ENCODE measurements around the gene TOP2B.

TOP2B gene

GRCh38 chr3:25674670-25675069 is 10.0 kb upstream of the TOP2B start:
- no peak for DNase-seq

DNA sequence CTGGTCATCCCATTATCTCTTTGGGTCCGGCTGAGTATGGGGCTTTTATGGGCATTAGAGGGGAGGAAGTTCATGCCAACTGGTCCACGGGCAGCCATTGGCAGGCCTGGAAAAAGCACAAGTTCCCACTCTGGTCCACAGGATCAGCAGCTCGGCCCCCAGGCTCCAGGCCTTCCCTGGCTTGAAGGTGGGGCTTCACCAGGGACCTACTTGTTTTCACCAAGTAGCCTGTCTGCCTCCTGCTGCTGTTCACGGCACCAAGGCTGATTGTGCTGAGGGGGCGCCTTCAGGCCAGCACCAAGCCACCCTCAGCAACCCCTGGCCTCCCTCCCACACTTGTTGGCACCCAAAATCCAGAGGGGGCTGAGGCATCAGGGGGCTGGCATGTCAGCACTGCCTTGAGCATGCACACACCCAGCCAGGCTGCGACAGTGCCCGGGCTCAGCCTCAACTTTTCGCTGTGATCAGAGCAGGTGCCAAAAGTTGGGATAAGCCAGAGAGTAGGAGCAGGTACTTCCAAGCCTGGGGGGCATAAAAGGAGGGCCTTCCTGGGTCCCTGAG is 9.1 kb upstream of the TOP2B start:
- DNase-seq = no peak

- no peak for DNase-seq
These were observed 891 bp upstream of the TOP2B start for GRCh38 chr3:25665315-25666280.

DNA sequence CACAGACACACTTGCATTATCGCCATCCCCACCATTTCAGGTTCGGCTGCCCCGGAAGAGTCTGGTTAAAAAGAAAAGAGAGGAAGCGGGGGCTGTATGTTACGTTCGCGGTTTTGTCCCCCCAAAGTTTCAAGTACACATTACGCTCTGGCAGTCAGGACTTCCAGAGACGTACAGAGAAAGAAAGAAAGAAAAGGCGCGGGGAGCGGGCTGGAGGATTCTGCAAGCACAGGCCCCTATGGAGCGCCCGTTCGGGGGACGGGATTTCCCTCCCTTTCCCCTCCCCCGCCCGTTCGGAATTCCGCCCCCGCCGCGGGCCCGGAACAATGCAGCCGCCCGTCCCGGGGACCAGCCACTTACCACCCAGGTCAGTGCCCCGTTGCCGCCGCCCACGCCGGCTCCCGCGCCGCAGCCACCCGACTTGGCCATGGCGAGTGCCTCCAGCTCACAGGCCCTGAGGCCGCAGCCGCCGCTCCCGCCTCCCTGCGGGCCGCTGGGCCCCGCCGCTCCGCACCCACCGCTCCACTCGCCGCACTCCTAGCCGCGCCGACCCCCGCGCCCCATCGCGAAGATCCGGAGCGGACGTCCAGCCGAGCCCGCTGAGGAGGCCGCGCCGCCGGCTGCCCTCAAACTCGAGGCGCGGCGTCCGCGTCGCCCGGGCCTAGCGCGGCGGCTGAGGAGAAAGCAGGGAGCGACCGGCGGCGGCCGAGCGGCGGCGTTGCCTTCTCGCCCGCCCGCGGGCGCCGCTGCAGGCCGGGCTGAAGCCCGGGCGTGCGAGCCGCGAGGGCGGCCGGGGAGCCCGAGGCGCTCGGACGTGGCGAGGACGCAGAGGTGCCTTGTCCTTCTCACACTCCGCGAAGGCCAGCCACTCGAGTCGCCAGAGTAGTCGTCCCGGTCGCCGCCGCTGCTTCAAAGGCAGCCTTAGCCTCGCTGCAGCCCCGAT is 567 bp downstream of the TOP2B start:
- DNase-seq = peak; percentile 51

DNA sequence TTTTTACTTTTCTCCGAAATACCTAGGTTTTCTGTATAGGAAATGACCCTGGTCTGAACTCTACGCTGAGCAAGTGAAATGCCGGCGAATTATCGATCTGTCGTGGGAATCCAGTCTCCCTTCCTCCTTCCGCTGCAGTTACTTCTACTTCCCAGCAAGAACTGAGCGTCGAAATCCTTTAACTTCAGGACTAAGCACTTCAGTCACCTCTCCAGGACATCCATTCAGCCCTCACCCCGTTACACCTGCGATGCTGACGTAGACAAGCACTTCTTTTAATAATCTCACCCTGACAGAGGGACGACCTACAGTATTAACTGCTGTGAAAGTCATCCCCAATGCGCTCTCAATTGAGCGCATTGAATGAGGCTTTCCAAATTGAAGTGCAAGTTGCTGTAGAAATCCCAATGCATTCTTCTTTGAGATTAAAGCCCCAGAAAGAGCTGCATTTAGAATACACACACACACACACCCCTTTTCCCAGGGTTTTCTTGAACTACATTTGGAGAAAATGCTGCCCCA is 1.3 kb downstream of the TOP2B start:
- peak; percentile 12 for DNase-seq

DNA sequence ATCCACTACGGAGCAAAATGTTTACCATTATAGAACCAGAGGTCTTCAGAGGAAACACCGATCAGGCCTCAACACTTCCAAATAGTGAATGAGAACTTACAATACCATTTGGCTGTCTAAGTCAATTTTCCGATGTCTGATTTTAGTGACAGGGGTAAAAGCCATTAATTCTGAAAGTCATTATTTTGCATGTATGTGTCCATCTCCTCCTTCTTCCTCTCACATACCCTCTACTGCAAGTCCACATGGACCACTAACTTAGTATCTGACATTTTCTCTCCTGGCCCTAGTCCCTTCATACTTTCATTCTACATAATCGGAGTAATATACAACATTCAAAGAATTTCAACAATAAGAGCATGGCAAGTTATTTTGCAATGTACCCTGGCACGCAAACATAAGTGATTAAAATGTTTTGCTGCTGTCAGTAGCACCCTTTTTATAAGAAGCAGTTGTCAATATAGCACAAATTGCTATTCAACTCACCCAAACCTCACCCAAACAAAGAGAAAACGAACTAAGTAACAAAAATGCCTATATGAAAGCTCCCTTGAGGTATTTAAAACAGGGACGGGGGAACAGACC is 1.9 kb downstream of the TOP2B start:
- no peak for DNase-seq

DNA sequence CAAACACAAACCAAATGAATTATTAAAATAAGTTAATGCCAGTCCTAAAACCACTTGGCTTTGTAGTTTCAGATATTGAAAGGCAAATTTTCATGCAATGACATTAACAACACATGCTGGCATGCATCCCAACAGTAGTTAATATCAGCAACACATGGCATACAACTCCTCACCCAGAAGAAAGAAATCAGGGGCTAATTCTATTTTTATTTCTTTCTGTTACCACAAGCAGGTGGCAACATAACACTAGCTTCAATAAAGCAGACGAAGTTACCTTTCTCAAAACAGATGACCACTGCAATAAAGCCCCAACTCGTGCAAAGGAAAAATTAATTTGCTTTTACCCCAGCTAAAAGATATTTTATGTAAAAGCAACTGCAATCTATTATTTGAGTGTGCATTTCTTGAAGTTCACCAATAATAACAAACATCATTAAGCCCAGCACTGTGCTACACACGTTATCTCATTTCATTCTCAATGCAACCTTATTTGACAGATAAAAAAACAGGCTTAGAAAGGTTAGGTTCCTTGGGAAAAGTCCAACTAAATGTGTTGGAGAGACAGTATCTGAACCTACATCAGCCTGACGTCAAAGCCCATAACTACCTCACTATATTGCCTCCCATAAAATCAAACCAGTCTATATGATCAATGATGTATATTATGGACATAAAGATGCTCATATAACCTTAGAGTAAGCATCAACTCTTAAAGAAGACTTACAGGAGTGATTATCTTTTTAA is 2.8 kb downstream of the TOP2B start:
- no peak for DNase-seq

GRCh38 chr3:25658836-25659235 is 5.9 kb downstream of the TOP2B start:
- no peak for DNase-seq

GRCh38 chr3:25657293-25657692 is 7.4 kb downstream of the TOP2B start:
- DNase-seq = no peak

DNA sequence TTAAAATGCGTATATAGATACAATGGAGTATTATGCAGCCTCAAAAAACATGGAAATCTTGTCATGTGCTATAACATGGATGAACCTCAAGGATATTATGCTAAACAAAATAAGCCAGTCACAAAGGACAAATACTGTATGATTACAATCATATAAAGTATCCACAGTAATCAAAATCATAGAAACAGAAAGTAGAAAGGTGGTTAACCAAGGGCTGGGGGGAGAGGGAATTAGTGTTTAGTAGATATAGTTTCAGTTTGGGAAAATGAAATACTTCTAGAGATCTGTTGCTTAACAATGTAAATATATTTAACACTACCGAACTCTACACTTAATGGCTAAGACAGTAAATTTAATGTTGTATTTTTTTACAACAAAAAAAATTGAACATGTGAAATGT is 9.0 kb downstream of the TOP2B start:
- no peak for DNase-seq

GRCh38 chr3:25654576-25654975 is 10.1 kb downstream of the TOP2B start:
- no peak for DNase-seq

GRCh38 chr3:25653322-25653721 is 11.4 kb downstream of the TOP2B start:
- no peak for DNase-seq

DNA sequence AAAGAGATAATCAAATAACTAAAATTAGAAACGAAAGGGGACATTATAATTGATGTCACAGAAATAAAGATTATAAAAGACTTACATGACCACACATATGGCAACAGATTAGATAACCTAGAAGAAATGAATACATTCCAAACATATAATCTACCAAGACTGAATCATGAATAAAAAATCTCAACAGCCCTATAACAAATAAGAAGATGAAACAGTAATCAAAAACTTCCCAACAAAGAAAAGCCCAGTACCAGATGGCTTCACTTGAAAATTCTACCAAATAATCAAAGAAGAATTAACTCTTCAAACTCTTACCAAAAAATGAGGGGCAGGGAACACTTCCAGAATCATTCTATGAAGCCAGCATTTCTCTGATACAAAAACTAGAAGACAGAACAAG is 11.8 kb downstream of the TOP2B start:
- no peak for DNase-seq

DNA sequence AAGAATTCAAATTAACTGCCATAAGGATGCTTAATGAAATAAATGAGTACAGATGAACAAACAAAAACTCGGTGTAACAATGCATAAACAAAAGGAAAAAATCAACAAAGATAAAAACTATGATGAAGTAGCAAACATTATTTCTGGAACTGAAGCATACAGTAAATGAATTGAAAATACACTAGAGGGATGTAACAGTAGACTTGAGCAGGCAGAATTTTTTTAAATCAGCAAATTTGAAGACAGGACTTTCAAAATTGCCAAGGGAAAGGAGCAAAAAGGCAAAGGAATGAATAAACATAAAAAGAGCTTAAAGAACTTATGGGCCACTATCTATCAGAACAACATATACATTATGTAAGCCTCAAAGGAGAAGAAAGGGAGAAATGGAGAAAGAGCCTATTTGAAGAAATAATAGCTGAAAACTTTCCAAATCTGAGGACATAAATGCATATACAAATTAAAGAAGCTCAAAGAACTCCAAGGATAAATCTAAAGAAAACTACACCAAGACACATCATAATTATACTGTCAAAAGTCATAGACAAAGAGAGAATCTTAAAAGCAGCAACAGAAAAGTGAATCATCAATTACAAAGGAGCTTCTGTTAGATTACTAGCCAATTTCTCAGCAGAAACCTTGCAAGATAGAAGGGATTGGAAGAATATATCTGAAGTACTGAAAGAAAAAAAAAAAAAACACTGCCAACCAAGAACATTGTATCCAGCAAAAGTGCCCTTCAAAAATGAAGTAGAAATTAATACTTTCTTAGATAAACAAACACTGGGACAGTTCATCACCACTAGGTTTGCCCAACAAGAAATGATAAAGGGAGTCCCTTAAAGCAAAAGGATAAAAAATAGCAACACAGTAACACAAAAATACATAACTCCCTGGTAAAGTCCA is 15.5 kb downstream of the TOP2B start:
- no peak for DNase-seq

DNA sequence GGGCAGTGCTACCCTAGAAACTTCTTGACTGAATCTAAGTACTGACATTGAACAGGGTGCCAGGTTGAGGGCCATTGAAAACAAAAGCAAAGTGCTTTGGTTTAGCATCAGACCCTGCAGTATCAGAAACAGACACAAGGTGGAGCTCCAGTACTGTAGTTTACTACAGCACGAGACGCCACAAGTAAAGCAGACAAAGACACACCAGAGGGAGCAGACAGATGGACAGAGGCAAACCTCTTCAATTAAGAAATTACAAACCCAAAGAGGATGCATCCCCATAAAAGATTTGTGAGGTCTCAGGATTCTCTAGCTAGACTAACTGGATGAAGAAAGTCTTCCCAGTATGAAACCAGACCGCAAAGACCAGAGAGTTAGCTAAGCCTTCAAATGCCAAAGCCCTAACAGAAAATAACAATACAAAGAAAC is 16.6 kb downstream of the TOP2B start:
- DNase-seq = peak; percentile 37

DNA sequence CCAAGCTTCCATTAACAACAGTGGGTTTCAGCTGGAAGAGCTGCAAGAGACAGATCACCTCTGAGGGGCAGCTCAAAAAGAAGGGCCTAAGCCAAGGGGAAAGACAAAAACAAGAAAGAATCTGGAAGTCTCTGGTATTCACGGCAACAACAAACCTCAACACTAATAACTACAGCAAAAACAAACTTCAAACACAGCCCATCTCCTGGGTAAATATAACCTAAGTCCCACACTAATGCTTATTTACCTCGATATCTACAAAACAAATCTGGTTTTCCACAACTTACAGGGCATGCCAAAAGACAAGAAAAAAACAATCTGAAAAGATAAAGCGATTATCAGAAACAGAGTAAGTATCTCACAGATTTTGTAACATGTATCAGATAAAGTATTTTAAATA is 29.7 kb downstream of the TOP2B start:
- no peak for DNase-seq

DNA sequence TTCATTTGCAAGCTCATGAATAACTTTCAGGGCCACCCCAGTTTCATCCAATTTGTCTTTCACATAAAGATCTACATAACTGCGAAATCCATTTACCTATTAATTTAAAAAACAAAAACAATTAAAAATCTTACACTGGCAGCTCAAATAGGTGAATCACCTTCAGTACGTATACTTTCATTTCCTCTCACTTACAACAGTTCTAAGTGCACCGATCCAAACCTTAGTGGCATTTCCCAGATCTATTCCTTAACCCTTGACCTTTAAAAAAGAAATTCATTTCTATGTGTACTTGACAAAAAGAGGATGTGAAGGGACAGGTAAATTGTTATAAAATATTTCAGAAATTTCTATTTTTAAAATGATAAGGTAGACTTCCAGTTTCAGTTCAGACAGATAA is 30.8 kb downstream of the TOP2B start:
- DNase-seq = no peak

GRCh38 chr3:25631989-25632388 is 32.7 kb downstream of the TOP2B start:
- DNase-seq = no peak

GRCh38 chr3:25621087-25621486 is 43.6 kb downstream of the TOP2B start:
- no peak for DNase-seq

GRCh38 chr3:25620493-25620892 is 44.2 kb downstream of the TOP2B start:
- no peak for DNase-seq

- DNase-seq = no peak
These were observed 45.3 kb downstream of the TOP2B start for GRCh38 chr3:25619382-25619781.
